Retina (tissue), 1 donor: ENCODE data around the gene KCNJ6.

Source experiments
- DNase-seq: peaks from one replicate; pipeline ENCODE4 v3.0.0-alpha.2; 2016

KCNJ6 gene

GRCh38 chr21:37862536-37862935 is 53.7 kb downstream of the KCNJ6 start:
- peak; percentile 56 for DNase-seq

- DNase-seq, result no peak
Observed at GRCh38 chr21:37861561-37861960, 54.7 kb downstream of the KCNJ6 start.

GRCh38 chr21:37860416-37860815 is 55.8 kb downstream of the KCNJ6 start:
- no peak for DNase-seq

- peak; percentile 45 for DNase-seq
Observed at GRCh38 chr21:37855647-37856625, 60.3 kb downstream of the KCNJ6 start.

DNA sequence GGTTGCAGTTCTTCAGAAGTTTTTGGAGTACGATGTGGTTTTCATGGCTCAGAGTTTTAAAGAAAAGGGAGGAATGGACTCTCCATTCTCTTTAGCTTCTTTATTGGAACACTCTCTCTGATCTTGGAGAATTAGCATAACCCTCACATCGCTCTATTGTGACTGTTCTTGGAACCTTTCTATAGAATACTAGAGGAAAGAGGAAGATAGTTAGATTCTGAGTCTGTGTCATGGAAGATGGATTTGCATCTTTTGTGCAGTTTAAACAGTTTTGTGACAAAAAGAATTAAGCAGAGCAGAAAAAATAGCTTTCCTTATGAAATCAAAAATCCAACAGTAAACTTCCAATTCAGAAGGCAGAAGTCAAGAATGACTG is 61.0 kb downstream of the KCNJ6 start:
- DNase-seq, result no peak

DNA sequence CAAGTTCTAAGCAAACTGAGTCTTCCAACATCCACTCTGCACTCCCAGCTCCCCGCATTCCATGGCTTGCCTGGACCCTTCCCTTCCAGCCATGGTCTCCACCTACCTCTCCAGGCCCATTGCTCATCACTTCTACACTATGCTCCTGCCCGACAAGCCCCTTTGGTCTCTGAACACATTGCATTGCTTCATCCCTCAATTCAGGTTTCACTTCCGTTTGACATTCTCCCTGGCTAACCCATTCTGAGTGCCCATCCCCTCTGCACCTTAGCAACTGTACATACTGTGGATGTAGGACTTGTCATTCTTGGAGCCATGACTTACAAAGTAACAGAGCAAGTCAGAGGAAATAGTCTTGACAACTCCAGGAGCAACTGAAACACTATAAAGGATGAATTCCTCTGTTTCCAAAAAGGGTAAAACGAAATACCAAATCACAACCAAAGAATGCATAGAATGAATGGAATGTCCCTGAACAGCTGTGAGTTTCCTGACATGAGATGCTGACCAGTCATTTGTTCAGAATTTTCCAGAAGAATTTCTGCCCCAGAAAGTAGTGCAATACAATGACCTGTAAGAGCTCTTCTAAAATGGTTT is 66.7 kb downstream of the KCNJ6 start:
- DNase-seq, result no peak

GRCh38 chr21:37848721-37849490 is 67.4 kb downstream of the KCNJ6 start:
- DNase-seq, result no peak

DNA sequence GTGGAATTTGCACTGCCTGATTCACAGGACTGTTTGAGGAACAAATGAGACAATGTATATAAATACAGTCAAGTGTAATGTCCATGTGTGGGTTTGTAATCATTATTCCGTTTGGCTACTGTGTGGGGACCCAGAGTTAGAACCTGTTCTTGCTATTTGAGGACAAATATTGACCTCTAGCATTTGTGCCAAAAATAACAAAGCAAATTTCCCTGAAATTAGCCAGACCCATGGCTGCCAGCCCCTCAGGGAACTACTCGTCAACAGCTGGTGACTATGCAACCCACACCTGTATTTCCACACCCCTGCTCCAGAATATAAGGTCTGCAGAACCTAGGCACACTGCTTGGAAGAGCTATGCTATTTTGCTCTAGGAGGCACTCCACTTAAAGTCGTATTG is 70.7 kb downstream of the KCNJ6 start:
- DNase-seq, result no peak

- no peak for DNase-seq
Observed at GRCh38 chr21:37843191-37843590, 73.1 kb downstream of the KCNJ6 start.

DNA sequence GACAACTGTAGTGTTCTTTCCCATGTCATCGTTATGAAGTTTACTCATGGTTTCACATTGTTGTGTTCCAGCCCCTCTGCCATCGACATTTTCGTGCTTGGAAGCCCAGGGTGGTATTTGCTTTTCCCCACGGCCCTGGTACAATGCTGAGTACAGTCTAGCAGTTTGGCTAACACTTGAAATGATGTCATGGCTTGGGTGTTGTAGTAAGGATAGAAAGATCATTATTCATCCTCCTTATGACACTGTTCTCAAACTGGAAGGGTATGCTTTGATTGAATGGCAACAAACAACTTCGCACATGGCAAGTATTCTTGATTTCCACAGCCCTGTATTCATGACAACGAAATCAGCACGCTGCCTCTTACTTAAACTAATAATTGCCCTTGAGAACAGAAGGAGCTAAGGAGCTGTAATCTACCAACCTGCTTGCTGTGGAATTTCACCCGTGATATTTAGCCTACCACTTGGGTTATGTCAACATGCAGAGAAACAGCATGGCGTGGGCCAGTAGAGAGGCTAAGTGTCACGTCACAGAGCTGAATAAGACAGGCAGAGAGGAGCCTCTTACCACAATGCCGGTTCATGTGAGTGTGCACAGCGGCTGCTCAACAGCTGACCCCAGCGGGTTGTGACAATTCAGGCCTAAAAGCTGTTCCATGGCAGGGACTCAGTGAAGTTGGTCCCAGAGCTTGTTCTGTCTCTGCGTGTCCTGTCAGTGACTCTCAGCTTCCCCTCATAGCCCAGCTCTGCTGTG is 73.9 kb downstream of the KCNJ6 start:
- DNase-seq, result no peak

- DNase-seq, result no peak
Observed at GRCh38 chr21:37837381-37837780, 78.9 kb downstream of the KCNJ6 start.

DNA sequence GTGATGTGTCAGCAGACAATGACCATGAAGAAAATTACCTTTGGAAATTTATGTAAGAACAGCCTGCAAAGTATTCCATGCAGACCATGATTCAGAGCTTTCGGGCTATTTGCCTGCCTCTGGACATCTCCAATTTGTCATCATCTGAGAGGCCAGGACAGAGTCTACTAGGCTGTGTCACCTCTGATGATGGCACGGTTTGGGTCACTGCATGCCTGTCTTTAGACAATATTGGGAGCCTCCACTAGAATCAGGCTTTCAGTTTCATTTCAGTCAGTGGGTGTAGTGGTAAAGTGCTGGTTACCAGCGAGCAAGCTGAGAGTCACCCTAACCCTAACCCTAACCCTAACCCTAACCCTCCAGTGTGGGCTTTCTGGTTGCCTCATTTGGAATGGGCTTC is 80.8 kb downstream of the KCNJ6 start:
- no peak for DNase-seq

GRCh38 chr21:37833301-37833700 is 83.0 kb downstream of the KCNJ6 start:
- no peak for DNase-seq

DNA sequence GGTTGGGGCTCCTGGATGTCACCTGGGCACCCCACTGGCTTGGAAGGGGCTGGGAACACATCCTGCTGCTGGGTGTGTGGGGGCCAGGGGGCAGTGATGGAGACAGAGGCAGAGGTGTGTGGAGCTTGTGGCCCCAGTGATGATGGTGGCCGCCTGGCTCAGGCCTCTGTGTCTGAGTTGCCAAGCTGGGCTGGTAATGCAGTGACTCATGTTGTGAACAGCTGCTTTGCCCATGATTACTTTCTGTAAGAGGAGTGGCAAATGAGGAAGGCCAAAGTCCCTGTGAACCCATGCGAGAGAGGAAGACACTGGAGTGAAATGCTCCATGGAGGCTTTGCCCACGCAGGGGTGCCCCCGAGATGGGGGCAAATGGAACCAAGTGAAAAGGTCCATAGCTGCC is 86.8 kb downstream of the KCNJ6 start:
- no peak for DNase-seq

DNA sequence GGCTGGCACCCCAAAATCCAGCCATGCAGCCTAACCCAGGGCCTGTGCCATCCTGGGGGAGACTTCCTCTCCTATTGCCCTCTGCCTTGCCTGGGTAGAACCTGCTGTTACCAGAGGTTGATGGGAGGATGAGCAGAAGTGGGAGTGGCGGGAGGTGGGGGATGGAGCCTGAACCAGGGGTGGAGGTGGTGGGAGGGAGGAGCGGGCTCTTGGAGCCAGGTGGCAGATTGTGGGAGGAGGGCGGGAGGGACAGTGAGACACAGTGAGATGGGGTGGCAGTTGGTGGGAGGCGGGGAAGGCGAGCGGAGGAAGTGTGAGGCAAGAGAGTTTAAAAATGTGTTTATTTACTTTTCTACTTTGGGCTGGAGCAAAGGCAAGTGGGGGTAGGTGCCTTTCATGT is 87.3 kb downstream of the KCNJ6 start:
- DNase-seq, result no peak

DNA sequence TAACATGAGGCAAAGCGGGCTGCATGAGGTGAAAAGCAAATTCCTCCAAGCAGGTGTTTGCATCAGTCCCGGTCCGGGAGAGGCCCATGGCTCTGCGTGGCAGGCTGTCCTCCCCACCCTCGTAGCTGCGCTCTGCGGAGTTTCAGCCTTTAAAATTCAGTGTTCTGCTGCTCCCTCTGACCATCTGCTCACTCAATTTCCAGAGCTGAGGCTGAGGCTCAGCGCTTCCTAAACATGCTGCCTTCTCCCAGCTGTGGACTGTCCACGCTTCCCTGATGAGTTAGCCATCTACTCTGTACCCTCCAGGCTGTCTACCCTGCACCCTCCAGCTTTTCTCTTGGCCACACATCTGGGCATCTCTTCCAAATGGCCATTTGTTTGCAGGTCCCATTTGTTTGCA is 87.7 kb downstream of the KCNJ6 start:
- no peak for DNase-seq

DNA sequence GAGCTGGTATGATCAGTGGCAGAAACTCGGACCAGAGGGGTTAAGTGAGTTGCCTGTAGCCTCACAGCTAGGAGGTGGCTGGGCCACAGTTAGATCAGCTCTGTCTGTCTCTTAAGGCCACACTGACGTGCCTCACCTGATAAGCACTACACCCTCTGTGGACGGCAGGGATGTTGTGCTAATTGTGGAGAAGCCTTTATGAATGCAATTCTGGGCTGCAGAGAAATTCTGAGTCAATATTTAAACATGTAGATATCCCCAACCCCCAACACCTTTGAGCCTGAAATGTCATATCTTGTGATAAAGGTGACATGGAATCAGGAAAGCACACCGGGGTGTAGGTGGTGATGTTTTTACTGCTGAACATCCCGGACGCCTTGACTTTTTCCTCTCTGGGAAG is 88.3 kb downstream of the KCNJ6 start:
- no peak for DNase-seq

- no peak for DNase-seq
Observed at GRCh38 chr21:37821786-37822450, 94.3 kb downstream of the KCNJ6 start.

- DNase-seq, result no peak
Observed at GRCh38 chr21:37821092-37821491, 95.2 kb downstream of the KCNJ6 start.

GRCh38 chr21:37819372-37819771 is 96.9 kb downstream of the KCNJ6 start:
- DNase-seq, result no peak

GRCh38 chr21:37817242-37817641 is 99.0 kb downstream of the KCNJ6 start:
- DNase-seq, result no peak

DNA sequence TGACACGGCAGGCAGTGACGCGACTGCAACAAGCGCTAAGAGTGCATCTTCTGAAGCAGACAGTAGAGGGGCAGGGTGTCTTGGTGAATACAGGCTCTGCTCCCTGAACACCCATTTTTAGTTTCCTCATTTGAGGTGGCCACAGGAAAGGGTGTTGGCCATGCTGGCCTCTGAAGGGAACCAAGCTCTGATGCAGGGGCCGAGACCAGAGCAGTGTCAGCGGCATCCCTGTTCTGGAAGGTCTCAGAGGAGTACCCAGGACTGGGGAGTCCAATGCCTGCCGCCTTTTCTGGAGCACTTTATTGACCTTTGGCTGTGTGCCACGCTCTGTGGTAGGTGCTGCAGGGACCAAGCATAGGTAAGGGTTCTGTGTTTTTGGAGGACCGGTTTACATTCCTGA is 100.4 kb downstream of the KCNJ6 start:
- no peak for DNase-seq
